Measurements from ENCODE around the gene SIRT3.

DNA sequence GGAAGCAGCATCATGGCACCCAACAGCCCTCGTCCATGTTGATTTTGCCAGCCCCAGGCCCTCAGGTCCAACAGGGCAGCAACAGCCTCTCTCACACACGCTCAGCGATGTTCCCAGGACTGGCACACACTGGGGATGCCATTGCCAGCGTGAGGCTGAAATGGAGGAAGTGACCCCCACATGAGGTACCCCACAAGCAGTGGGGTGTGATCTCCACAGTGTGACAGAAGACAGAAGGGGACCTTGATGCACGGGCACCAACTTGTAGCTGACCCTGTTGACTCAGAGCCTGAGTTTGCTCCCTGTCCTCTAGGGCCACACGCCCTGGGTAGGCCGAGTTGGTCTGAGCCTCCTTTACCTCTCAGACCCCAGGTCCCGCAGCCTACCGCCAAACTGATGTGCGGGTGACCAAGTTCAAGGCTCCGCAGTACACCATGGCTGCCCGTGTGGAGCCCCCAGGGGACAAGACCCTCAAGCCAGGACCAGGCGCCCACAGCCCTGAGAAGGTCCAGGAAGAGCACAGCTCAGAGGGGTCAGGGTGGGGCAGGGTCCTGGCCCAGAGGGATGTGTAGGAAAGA, 37.0 kb downstream of the SIRT3 start:
- TF ChIP-seq, protein P1, sequence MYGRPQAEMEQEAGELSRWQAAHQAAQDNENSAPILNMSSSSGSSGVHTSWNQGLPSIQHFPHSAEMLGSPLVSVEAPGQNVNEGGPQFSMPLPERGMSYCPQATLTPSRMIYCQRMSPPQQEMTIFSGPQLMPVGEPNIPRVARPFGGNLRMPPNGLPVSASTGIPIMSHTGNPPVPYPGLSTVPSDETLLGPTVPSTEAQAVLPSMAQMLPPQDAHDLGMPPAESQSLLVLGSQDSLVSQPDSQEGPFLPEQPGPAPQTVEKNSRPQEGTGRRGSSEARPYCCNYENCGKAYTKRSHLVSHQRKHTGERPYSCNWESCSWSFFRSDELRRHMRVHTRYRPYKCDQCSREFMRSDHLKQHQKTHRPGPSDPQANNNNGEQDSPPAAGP (tag by site-specific recombination; IDR thresholded peaks at IDR 0.05): no peak
- TF ChIP-seq, protein P2, sequence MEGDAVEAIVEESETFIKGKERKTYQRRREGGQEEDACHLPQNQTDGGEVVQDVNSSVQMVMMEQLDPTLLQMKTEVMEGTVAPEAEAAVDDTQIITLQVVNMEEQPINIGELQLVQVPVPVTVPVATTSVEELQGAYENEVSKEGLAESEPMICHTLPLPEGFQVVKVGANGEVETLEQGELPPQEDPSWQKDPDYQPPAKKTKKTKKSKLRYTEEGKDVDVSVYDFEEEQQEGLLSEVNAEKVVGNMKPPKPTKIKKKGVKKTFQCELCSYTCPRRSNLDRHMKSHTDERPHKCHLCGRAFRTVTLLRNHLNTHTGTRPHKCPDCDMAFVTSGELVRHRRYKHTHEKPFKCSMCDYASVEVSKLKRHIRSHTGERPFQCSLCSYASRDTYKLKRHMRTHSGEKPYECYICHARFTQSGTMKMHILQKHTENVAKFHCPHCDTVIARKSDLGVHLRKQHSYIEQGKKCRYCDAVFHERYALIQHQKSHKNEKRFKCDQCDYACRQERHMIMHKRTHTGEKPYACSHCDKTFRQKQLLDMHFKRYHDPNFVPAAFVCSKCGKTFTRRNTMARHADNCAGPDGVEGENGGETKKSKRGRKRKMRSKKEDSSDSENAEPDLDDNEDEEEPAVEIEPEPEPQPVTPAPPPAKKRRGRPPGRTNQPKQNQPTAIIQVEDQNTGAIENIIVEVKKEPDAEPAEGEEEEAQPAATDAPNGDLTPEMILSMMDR (tag by site-specific recombination; IDR thresholded peaks at IDR 0.05): no peak
- TF ChIP-seq, protein P3, sequence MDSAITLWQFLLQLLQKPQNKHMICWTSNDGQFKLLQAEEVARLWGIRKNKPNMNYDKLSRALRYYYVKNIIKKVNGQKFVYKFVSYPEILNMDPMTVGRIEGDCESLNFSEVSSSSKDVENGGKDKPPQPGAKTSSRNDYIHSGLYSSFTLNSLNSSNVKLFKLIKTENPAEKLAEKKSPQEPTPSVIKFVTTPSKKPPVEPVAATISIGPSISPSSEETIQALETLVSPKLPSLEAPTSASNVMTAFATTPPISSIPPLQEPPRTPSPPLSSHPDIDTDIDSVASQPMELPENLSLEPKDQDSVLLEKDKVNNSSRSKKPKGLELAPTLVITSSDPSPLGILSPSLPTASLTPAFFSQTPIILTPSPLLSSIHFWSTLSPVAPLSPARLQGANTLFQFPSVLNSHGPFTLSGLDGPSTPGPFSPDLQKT (IDR thresholded peaks at IDR 0.05; ENCODE audit: borderline replicate concordance, low read depth, low read length): no peak
